SK-N-MC (cell line): ENCODE data around the gene ASB14.
"Not testable (repeated sequence)": the region's sequence is repeated elsewhere in the genome, so short reads cannot be mapped to it uniquely, and the experiment has no call there.

Source experiments
- DNase-seq: peaks from one replicate; pipeline ENCODE4 v3.0.0-alpha.2; 2011; ENCODE audit warnings: low read depth, low spot score
- H3K27ac ChIP-seq: fragments of 200-600 bp; sonication (generic); 2 replicates; pipeline ENCODE4 v1.5.1; 2016; ENCODE audit warnings: mixed run types
- H3K36me3 ChIP-seq: fragments of 200-600 bp; sonication (generic); 2 replicates; pipeline ENCODE4 v1.6.1; 2017; ENCODE audit warnings: antibody characterized with exemption, low read length, mixed read lengths; ENCODE audit not compliant: insufficient read depth
- H3K4me3 ChIP-seq: fragments of 200-600 bp; sonication (generic); 2 replicates; pipeline ENCODE4 v1.5.1; 2016
- H3K9ac ChIP-seq: fragments of 200-600 bp; sonication (generic); 2 replicates; pipeline ENCODE4 v1.8.0; 2017; ENCODE audit warnings: mixed run types, mixed read lengths; ENCODE audit not compliant: insufficient read length
- H3K9me3 ChIP-seq: fragments of 200-600 bp; sonication (generic); 2 replicates; pipeline ENCODE4 v1.6.1; 2017; ENCODE audit warnings: low read depth, mild to moderate bottlenecking, antibody characterized with exemption, low read length, moderate library complexity, mixed read lengths
- EZH2 ChIP-seq: fragments of 200-600 bp; sonication (generic); IDR thresholded peaks from one replicate; pipeline ENCODE4 v1.6.1; 2017; ENCODE audit warnings: antibody characterized with exemption
- FOXP2 ChIP-seq: optimal IDR thresholded peaks from 2 replicates; pipeline ENCODE3; 2011; ENCODE audit warnings: mild to moderate bottlenecking, moderate library complexity; ENCODE audit not compliant: insufficient read depth; ENCODE audit errors: extremely low read length, control extremely low read depth
- POLR2AphosphoS5 ChIP-seq: IDR thresholded peaks from 2 replicates; pipeline ENCODE4 v1.6.1; 2012; ENCODE audit warnings: mild to moderate bottlenecking, low read depth, low read length, borderline replicate concordance

Gene ASB14

DNA sequence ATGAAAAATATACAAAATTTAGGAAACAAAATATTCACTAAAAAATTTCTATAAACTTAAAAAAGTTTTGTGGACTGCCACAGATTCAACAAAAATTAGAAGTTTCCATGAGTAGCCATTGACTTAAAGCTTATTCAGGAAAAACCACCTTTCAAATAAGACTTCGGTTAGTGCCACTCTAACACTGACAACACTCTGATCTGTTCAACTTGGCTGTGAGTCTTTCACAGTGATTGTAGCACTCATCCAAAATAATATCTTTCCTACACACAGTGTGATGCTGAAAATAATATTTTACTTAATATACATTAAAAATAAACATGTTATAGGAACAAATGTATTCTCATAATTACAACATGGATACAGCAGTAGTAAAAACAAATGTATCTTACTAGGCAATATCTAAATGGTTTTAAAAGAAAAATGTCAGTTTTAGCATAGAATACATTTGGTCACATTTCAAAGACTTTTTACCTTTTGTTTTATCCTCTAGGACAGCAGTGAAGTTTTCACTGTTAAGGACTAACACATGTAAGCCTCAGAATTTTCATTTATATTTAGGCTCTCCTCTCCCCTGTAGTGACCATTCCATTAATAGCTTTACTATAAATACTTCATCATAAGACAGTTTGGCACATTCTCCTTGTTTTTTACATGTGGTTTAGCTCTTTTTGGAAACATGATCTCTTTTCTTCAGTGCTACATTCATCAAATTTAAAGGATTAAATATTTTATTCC is at the start of gene ASB14:
Gene ASB14, minus strand, starts transcription at position 527 of the 738 bp plus-strand sequence. CDS start 652 bp downstream, outside the sequence.
- Histone ChIP-seq H3K27ac (no peak within 1 kb of the TSS), H3K9me3 (no peaks in the 10 kb centered on the region), H3K4me3 (no peak within 1 kb of the TSS), H3K36me3 (no peaks in the 10 kb centered on the region), H3K9ac (no peak within 1 kb of the TSS)
- no peak for TF ChIP-seq FOXP2
- TF ChIP-seq POLR2AphosphoS5 = no peak
- TF ChIP-seq EZH2 = no peak
- DNase-seq = no peak

DNA sequence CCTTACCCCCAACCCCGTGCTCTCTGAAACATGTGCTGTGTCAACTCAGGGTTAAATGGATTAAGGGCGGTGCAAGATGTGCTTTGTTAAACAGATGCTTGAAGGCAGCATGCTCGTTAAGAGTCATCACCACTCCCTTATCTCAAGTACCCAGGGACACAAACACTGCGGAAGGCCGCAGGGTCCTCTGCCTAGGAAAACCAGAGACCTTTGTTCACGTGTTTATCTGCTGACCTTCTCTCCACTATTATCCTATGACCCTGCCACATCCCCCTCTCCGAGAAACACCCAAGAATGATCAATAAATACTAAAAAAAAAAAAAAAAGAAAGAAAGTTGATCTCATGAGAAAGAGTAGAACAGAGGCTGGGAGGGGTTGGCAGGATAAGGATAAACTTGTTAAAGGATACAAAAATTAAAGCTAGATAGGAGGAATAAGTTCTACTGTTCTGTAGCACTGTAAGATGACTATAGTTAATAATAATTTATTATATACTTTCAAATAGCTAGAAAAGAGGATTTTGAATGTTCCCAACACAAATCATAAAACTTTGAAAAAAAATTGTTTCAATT is 46.7 kb upstream of the ASB14 start:
- not testable (repeated sequence) for H3K9me3 ChIP-seq, H3K27ac ChIP-seq, H3K4me3 ChIP-seq, DNase-seq, H3K36me3 ChIP-seq, H3K9ac ChIP-seq

DNA sequence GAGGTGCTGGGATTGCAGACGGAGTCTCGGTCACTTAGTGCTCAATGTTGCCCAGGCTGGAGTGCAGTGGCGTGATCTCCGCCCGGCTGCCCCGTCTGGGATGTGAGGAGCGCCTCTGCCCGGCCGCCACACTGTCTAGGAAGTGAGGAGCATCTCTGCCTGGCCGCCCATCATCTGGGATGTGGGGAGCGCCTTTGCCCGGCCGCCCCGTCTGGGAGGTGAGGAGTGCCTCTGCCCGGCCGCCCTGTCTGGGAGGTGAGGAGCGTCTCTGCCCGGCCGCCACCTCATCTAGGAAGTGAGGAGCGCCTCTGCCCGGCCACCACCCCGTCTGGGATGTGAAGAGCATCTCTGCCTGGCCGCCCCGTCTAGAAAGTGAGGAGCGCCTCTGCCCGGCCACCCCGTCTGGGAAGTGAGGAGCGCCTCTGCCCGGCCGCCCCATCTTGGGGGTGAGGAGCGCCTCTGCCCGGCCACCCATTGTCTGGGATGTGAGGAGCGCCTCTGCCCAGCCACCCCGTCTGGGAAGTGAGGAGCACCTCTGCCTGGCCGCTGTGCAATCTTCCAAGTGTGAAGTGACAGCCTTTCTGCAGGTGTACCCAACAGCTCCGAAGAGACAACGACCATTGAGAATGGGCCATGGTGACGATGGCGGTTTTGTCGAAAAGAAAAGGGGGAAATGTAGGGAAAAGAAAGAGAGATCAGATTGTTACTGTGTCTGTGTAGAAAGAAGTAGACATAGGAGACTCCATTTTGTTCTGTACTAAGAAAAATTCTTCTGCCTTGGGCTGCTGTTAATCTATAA is 46.0 kb upstream of the ASB14 start:
- not testable (repeated sequence) for DNase-seq, H3K36me3 ChIP-seq, H3K9me3 ChIP-seq, H3K4me3 ChIP-seq, H3K9ac ChIP-seq, H3K27ac ChIP-seq

DNA sequence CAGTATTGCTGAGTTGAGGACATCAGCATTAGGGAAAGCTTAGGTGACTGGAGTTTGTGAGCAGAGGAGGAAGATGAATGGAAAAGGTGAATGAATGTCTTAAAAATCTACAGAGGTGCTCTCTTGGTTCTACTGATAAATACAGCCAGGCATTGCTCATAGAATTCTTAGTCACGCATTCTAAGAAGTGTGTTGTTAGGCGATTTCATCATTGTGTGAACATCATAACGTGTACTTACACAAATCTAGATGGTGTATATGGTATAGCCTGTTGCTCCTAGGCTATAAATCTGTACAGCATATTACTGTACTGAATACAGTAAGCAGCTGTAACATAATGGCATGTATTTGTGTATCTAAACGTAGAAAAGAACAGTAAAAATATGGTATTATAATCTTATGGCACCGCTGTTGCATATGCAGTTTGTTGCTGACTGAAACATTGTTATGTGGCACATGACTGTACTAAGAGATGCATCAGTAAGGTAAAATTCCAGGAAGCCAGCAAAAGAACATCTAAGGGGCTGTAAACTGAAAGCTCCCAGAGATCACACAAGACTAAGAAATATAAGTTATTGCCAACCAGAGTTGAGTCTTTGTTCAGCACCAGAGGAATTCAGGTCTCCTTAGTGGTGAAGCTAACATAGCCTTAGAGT is 42.9 kb upstream of the ASB14 start:
- Histone ChIP-seq H3K36me3 (no peaks in the 10 kb centered on the region), H3K27ac (no peak overlapping the region), H3K9ac (no peak overlapping the region), H3K9me3 (no peaks in the 10 kb centered on the region), H3K4me3 (no peak overlapping the region)
- TF ChIP-seq FOXP2 (no peak), EZH2 (no peak), POLR2AphosphoS5 (no peak)
- DNase-seq = no peak

DNA sequence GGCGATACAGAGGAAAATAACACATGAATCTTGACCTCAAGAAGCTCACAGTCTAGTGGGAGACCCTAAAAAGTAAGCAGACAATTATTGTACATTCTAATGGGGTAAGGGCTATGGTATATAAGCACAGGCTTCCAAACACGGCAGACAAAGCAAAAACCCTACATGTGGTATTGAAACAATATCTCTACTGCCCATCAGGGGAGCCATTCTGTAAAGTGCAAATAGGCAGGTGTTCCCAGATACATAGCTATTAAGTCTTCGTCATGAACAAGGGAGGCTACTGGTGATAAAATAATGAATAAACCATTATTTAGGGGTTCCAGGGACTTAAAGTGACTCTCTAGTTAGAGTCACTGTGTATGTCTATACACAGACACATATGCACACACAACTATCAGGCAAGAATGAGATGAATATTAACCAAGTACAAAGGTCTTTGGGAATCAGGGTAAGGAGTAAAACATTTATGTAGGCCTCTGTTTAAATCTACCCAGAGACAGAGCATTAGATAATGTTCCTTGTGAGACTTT is 38.7 kb upstream of the ASB14 start:
- no peak for TF ChIP-seq FOXP2
- no peak for TF ChIP-seq EZH2
- no peak for TF ChIP-seq POLR2AphosphoS5
- no peak overlapping the region for H3K27ac ChIP-seq
- no peak for DNase-seq
- no peak overlapping the region for H3K4me3 ChIP-seq
- no peaks in the 10 kb centered on the region for H3K36me3 ChIP-seq
- no peak overlapping the region for H3K9ac ChIP-seq
- H3K9me3 ChIP-seq = no peaks in the 10 kb centered on the region

DNA sequence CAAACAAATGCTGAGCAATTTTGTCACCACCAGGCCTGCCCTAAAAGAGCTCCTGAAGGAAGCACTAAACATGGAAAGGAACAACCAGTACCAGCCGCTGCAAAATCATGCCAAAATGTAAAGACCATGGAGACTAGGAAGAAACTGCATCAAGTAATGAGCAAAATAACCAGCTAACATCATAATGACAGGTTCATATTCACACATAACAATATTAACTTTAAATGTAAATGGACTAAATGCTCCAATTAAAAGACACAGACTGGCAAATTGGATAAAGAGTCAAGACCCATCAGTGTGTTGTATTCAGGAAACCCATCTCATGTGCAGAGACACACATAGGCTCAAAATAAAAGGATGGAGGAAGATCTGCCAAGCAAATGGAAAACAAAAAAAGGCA is 34.0 kb upstream of the ASB14 start:
- not testable (repeated sequence) for DNase-seq, H3K9ac ChIP-seq, H3K36me3 ChIP-seq, H3K27ac ChIP-seq, H3K9me3 ChIP-seq, H3K4me3 ChIP-seq

DNA sequence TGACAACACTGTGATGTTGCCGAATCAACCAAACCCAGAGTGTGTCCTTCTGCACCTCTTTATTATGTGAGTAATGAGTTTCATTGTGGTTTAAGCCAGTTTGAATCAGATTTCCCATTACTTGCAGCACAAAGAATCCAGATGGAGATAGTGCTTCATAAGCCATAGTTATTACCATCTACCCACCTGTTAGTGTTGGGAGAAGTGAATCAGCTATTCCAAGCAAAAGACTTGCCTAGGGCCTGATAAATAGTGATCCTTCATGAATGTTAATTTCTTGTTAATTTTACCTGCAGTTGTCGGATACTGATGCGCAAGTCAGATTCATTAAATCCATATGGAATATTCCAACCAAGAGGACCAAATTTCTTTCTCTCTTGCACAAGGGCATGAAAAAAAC is 21.7 kb upstream of the ASB14 start:
- H3K36me3 ChIP-seq = no peaks in the 10 kb centered on the region

DNA sequence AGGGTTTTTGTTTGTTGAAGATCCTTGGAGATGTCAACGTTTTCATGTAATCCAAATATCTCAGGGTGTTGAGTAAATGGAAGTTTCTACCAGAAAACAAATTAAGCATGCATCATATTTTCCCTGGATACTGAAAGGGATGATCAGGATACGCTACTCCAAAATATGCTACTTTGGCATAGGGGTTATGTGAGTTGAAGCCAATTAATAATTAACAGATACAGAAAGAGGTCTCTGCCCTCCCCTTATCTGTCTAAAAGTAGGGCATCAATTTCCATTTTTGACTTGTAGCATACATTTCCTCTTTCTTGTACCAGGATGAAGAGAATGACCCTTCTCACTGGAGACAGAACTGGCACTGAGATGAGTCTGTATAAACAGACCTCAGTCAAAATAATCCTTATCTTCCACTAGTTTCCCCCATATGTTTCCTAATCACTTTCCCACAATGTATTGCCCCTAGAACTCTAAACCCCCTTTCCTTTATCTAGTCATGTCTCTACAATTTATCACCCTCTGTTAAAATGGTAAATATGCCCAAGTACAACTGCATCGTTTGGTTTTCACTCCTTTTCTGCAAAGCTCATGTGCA is 17.4 kb upstream of the ASB14 start:
- no peak for DNase-seq
- no peaks in the 10 kb centered on the region for H3K36me3 ChIP-seq
- H3K27ac ChIP-seq = no peak overlapping the region
- TF ChIP-seq FOXP2 (no peak), POLR2AphosphoS5 (no peak), EZH2 (no peak)
- H3K4me3 ChIP-seq = no peak overlapping the region
- H3K9me3 ChIP-seq = no peaks in the 10 kb centered on the region
- no peak overlapping the region for H3K9ac ChIP-seq

More for the DNA sequence above, 21.7 kb upstream of the ASB14 start:
- Histone ChIP-seq H3K27ac (no peak overlapping the region), H3K9me3 (no peaks in the 10 kb centered on the region), H3K9ac (no peak overlapping the region), H3K4me3 (no peak overlapping the region)
- no peak for TF ChIP-seq EZH2
- no peak for TF ChIP-seq POLR2AphosphoS5
- no peak for TF ChIP-seq FOXP2
- no peak for DNase-seq

DNA sequence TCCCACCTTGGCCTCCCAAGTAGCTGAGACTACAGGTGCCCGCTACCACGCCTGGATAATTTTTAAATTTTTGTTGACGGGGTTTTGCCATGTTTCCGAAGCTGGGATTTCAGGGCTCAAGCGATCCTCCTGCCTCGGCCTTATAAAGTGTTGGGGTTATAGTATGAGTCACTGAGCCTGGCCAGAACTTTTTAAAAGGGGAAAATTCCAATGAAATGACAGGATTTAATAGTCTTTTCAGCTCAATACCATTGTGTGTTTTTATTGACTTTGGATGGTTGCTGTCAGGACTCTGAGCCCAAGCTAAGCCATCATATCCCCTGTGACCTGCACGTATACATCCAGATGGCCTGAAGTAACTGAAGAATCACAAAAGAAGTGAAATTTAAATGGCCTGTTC is 11.0 kb upstream of the ASB14 start:
- not testable (repeated sequence) for H3K36me3 ChIP-seq, H3K27ac ChIP-seq, H3K9ac ChIP-seq, H3K4me3 ChIP-seq, H3K9me3 ChIP-seq, DNase-seq
